Prostate gland (tissue), 2 donors: Measurements from ENCODE around the gene ITFG1. TPM values are rescaled to one million over a fixed set of nuclear protein-coding genes. Genes with fewer than 3 reads are reported as not detected.
"Not testable (repeated sequence)": the region's sequence is repeated elsewhere in the genome, so short reads cannot be mapped to it uniquely, and the experiment has no call there.

Experiments
- DNase-seq: peaks from one replicate; pipeline ENCODE4 v3.0.0-alpha.2; 2019; ENCODE audit warnings: low spot score
- H3K27ac ChIP-seq, 2 donors: fragments of 200-600 bp; sonication (generic); 2 replicates each; pipeline ENCODE4 v1.5.1; 2017 to 2019
- H3K27me3 ChIP-seq: fragments of 200-600 bp; sonication (generic); replicated peaks from 2 replicates; pipeline ENCODE4 v1.5.1; 2019; ENCODE audit not compliant: insufficient read depth
- H3K36me3 ChIP-seq, 2 donors: fragments of 200-600 bp; sonication (generic); 1 replicate in 1 of 2; 2 replicates in 1 of 2; pipeline versions ENCODE4 v1.5.1 to v1.8.1; 2017 to 2019
- H3K4me1 ChIP-seq: fragments of 200-600 bp; sonication (generic); replicated peaks from 2 replicates; pipeline ENCODE4 v1.5.1; 2019
- H3K4me3 ChIP-seq, 2 donors: fragments of 200-600 bp; sonication (generic); 2 replicates each; pipeline ENCODE4 v1.5.1; 2017 to 2019
- H3K9me3 ChIP-seq: fragments of 200-600 bp; sonication (generic); 2 replicates; pipeline ENCODE4 v1.5.1; 2017
- POLR2A ChIP-seq: fragments of 450-650 bp; IDR thresholded peaks from one replicate; pipeline ENCODE4 v1.6.1; 2016; ENCODE audit warnings: antibody characterized with exemption, mild to moderate bottlenecking
- POLR2AphosphoS5 ChIP-seq: sonication (generic); formaldehyde crosslinking; IDR thresholded peaks from one replicate; pipeline ENCODE4 v1.6.1; 2017; ENCODE audit warnings: antibody characterized with exemption
- WGBS: methylation state at CpG from one replicate; pipeline ENCODE4 v1.1.5; 2018; 5-methylcytosine and 5-hydroxymethylcytosine counted together
- intact Hi-C: fragments of 100-400 bp; cut with DNase I; formaldehyde crosslinking; loops from one replicate; pipeline ENCODE4 v1.14.2; 2022
- total RNA-seq, 2 donors: library from RNA; depleted of rRNA; stranded (reverse); fragments of >200 nt; gene quantifications; one replicate each; pipeline ENCODE4 v1.1.0, GENCODE V29; 2016
- TF ChIP-seq, protein P1 (sequence below), 4 experiments: fragments of 200-600 bp in 2 of 4; fragments of 450-650 bp in 2 of 4; sonication (generic) in 2 of 4; IDR thresholded peaks; 1 replicate in 3 of 4; 2 replicates in 1 of 4; pipeline ENCODE4 v1.5.1; 2016 to 2019; ENCODE audit warnings: antibody characterized with exemption in 4 of 4, mild to moderate bottlenecking in 2 of 4, moderate library complexity in 2 of 4

The ITFG1 gene
- total RNA-seq, 2 donors from 2014 or later = 49.1 to 104 TPM

DNA sequence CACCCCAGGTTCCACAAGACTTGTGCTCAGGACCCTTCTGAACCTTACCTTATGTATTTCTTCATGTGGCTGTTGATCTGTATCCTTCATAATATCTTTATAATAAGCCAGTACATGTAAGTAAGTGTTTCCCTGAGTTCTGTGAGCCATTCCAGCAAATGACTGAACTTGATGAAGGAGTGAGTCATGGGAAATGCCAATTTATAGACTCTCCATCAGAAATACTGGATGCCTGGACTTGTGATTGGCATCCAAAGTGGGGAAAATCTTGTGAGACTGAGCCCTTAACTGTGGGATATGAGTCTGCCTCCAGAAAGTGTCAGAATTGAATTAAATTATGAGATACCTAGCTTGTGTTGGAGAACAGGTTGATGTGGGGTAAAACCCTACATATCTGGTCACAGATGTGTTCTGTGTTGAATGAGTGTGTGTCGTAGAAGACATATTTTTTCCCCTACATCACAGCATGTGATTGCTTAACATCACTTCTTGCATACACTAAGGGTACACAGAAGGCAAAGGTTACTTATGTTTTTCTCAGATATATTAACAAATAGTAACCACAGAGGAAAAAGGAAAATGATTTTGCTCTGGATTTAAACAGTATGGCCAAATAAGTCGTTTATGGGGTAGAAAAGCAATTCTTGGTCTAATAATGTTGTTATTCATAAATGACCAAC, 247.0 kb downstream of the ITFG1 start:
- TF ChIP-seq POLR2AphosphoS5 (no peak), POLR2A (no peak)
- TF ChIP-seq, protein P1, sequence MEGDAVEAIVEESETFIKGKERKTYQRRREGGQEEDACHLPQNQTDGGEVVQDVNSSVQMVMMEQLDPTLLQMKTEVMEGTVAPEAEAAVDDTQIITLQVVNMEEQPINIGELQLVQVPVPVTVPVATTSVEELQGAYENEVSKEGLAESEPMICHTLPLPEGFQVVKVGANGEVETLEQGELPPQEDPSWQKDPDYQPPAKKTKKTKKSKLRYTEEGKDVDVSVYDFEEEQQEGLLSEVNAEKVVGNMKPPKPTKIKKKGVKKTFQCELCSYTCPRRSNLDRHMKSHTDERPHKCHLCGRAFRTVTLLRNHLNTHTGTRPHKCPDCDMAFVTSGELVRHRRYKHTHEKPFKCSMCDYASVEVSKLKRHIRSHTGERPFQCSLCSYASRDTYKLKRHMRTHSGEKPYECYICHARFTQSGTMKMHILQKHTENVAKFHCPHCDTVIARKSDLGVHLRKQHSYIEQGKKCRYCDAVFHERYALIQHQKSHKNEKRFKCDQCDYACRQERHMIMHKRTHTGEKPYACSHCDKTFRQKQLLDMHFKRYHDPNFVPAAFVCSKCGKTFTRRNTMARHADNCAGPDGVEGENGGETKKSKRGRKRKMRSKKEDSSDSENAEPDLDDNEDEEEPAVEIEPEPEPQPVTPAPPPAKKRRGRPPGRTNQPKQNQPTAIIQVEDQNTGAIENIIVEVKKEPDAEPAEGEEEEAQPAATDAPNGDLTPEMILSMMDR (IDR thresholded peaks at IDR 0.05) = no peak
- Histone ChIP-seq H3K4me3 (no peak overlapping the region), H3K27me3 (no peaks in the 10 kb centered on the region), H3K9me3 (no peaks in the 10 kb centered on the region), H3K36me3 (no peaks in the 10 kb centered on the region), H3K4me1 (no peaks in the 10 kb centered on the region), H3K27ac (no peak overlapping the region)
- 94% methylated on average over 2 of the region's 2 CpGs for WGBS
- DNase-seq = no peak
- intact Hi-C loops = no loop called here

DNA sequence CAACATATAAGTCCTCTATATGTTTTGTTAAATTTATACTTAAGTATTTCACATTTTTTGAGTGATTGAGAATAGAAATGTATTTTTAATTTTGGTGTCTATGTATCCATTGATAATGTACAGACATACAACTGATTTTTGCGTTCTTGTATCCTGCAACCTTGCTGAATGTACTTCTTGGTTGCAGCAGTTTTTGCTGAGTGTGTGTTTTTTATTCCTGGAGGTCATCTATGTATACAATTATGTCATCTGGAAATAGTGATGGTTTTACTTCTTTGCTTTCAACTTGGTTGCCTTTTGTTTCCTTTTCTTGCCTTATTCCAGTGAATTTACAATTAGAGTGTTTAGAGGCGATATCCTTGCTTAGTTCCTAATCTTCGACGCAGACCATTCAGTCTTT, 249.6 kb downstream of the ITFG1 start:
- Histone ChIP-seq H3K4me3 (no peak overlapping the region), H3K36me3 (no peaks in the 10 kb centered on the region), H3K27ac (no peak overlapping the region), H3K27me3 (no peaks in the 10 kb centered on the region), H3K9me3 (no peaks in the 10 kb centered on the region), H3K4me1 (no peaks in the 10 kb centered on the region)
- DNase-seq = no peak
- WGBS = 88% methylated on average over 4 of the region's 4 CpGs
- no peak for TF ChIP-seq POLR2AphosphoS5
- TF ChIP-seq, protein P1 (IDR thresholded peaks at IDR 0.05) = no peak
- no peak for TF ChIP-seq POLR2A
- intact Hi-C loops = no loop called here

DNA sequence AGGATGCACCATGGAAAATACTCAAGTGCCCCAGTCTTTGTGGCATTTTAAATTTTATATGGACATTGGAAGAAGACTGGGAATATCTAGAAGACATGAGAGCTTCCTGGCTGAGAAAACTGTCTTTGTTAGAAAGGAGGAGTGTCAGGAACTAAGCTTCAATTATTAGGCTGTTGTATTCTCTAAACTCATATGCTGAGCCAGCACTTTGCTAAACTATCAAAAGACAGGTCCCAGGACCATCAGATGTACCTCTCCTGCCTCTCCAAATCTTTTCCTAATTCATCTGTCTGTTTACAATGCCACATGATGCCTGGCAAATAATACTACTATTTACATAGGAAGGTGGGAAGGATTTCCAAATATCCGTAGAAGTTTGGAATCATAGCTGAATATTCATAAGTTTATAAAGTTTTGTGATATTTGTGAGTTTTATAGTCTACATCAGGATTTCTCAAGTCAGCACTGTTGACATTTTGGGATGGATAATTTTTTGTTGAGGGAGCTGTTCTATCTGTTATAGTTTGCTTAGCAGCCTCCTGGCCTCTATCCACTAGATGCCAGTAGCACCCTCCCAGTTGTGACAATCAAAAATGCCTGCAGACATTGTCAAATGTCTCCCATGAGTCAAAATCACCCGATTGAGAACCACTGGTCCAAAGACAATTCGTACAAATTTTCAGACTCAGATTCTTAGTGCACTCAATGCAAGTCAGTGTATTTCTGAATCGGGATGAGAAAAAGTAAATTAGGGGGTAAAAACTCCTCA, 255.9 kb downstream of the ITFG1 start:
- no peak for TF ChIP-seq POLR2AphosphoS5
- no peak for TF ChIP-seq POLR2A
- TF ChIP-seq, protein P1 (IDR thresholded peaks at IDR 0.05) = no peak
- no peak overlapping the region for H3K4me3 ChIP-seq
- 85% methylated on average over 4 of the region's 4 CpGs for WGBS
- H3K4me1 ChIP-seq = no peaks in the 10 kb centered on the region
- H3K27ac ChIP-seq = no peak overlapping the region
- no peaks in the 10 kb centered on the region for H3K36me3 ChIP-seq
- H3K27me3 ChIP-seq = no peaks in the 10 kb centered on the region
- no peak for DNase-seq
- no peaks in the 10 kb centered on the region for H3K9me3 ChIP-seq
- intact Hi-C loops = no loop called here

DNA sequence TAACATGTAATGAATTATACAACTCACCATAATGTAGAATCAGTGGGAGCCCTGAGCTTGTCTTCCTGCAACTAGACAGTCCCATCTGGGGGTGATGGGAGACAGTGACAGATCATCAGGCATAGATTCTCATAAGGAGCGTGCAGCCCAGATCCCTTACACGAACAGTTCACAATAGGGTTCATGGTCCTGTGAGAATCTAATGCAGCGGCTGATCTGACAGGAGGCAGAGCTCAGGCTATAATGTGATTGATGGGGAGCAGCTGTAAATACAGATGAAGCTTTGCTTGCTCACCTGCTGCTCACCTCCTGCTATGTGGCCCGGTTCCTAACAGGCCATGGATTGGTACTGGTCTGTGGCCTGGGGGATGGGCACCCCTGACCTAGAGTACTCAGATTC, 257.4 kb downstream of the ITFG1 start:
- DNase-seq, H3K9me3 ChIP-seq, H3K27ac ChIP-seq, H3K36me3 ChIP-seq, intact Hi-C loops, H3K4me1 ChIP-seq, H3K27me3 ChIP-seq, H3K4me3 ChIP-seq: not testable (repeated sequence)
- 82% methylated on average over 4 of the region's 4 CpGs for WGBS

DNA sequence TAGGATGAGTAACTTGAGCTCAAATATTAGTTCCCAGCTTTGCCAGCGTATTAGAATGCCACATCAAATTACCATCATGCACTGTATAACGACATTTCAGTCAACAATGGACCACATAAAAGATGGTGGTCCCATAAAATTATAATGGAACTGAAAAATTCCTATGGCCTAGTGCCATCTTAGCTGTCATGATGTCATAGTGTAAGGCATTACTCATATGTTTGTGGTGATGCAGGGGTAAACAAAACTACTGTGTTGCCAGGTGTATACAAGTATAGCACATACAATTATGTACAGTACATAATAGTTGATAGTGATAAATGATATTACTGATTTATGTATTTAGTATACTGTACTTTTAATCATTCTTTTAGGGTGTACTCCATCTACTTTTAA, 262.7 kb downstream of the ITFG1 start:
- 70% methylated on average over 2 of the region's 2 CpGs for WGBS
- no peaks in the 10 kb centered on the region for H3K9me3 ChIP-seq
- intact Hi-C loops = no loop called here
- no peak overlapping the region for H3K27ac ChIP-seq
- H3K4me1 ChIP-seq = no peaks in the 10 kb centered on the region
- H3K4me3 ChIP-seq = no peak overlapping the region
- DNase-seq = no peak
- H3K36me3 ChIP-seq = no peaks in the 10 kb centered on the region
- no peaks in the 10 kb centered on the region for H3K27me3 ChIP-seq
- TF ChIP-seq POLR2AphosphoS5 (no peak), POLR2A (no peak)
- TF ChIP-seq, protein P1 (IDR thresholded peaks at IDR 0.05) = no peak
